Pancreas (tissue), 10 donors: ENCODE measurements around the gene ITGA1. TPM values are rescaled to one million over a fixed set of nuclear protein-coding genes. Genes with fewer than 3 reads are reported as not detected.

Source experiments
- ATAC-seq, 4 donors: fragments of 200-7000 bp; cut with Tn5 transposase; one replicate each; pipeline versions ENCODE4 v1.8.0 to v1.9.1; 2020; ENCODE audit warnings: mild to moderate bottlenecking in 4 of 4, moderate library complexity in 4 of 4
- DNase-seq, 6 donors: peaks; one replicate each; pipeline ENCODE4 v3.0.0-alpha.2; 2020
- FAIRE-seq: peaks from 2 replicates; lab custom pipeline; 2012; peaks lifted over from hg19 to GRCh38; lab: Jason Lieb, UNC
- H3K27ac ChIP-seq, 4 donors: fragments of 200-600 bp; sonication (generic); 1 replicate in 3 of 4; 2 replicates in 1 of 4; pipeline versions ENCODE4 v1.5.0 to v1.8.0; 2020
- H3K27me3 ChIP-seq, 4 donors: fragments of 200-600 bp; one replicate each; pipeline ENCODE4 v1.8.0; 2021
- H3K36me3 ChIP-seq, 3 donors: fragments of 200-600 bp; sonication (generic) in 1 of 3; one replicate each; pipeline versions ENCODE4 v1.5.0 to v1.8.0; 2020 to 2021
- H3K4me1 ChIP-seq, 3 donors: fragments of 200-600 bp; one replicate each; pipeline ENCODE4 v1.8.0; 2021
- H3K4me3 ChIP-seq, 4 donors: fragments of 200-600 bp; sonication (generic) in 2 of 4; one replicate each; pipeline versions ENCODE4 v1.5.0 to v1.8.0; 2020 to 2021
- H3K9me3 ChIP-seq, 4 donors: fragments of 200-600 bp; one replicate each; pipeline ENCODE4 v1.8.0; 2021
- WGBS, 2 donors: extraction: QIAGEN DNeasy Blood & Tissue Kit; methylation state at CpG; one replicate each; pipeline ENCODE4 v1.1.7; 2013; 5-methylcytosine and 5-hydroxymethylcytosine counted together
- intact Hi-C, 3 donors: fragments of 100-400 bp; cut with DNase I; formaldehyde crosslinking; loops; one replicate each; pipeline versions ENCODE4 v1.11.1 to v1.14.2; 2022
- polyA plus RNA-seq, 2 donors: library from polyadenylated mRNA; stranded (reverse); fragments of 200-250 nt; gene quantifications; one replicate each; pipeline ENCODE4 v1.2.3, GENCODE V29; 2013
- total RNA-seq, 6 donors: library from RNA; stranded (reverse); fragmentation: NEBNext Ultra II Directional in 4 of 6; extraction: Animal tissue kit (Norgen Biotek cat#: 25700) in 4 of 6; gene quantifications; one replicate each; pipeline versions ENCODE4 v1.2.1 to v1.2.4, GENCODE V29; 2021 to 2023
- TF ChIP-seq, protein P1 (sequence below), 4 donors: fragments of 200-600 bp; sonication (generic) in 3 of 4; IDR thresholded peaks; one replicate each; pipeline versions ENCODE4 v1.5.0 to v1.8.0; 2021; ENCODE audit warnings: antibody characterized with exemption in 4 of 4
- donor health status: healthy with polysubstance abuse.
- donor health status: DM: no; HTN: no; CAD: no; lungs with moderate emphysema.
- donor health status: DM: no; HTN: no; CAD: no.
- donor health status: control.
- donor health status: control.
- donor health status: Bipolar disorder and iron deficiency.
- donor health status: DM: yes; HTN: yes; CAD: no.
- donor health status: DM: no; HTN: no; CAD: no.
- donor health status: DM: no; HTN: no; CAD: no.
- donor health status: DM: yes; HTN: yes; CAD: no.

ITGA1 gene
- total and polyA plus RNA-seq, 8 donors: 1.9 to 18.3 (median 6.3) TPM

DNA sequence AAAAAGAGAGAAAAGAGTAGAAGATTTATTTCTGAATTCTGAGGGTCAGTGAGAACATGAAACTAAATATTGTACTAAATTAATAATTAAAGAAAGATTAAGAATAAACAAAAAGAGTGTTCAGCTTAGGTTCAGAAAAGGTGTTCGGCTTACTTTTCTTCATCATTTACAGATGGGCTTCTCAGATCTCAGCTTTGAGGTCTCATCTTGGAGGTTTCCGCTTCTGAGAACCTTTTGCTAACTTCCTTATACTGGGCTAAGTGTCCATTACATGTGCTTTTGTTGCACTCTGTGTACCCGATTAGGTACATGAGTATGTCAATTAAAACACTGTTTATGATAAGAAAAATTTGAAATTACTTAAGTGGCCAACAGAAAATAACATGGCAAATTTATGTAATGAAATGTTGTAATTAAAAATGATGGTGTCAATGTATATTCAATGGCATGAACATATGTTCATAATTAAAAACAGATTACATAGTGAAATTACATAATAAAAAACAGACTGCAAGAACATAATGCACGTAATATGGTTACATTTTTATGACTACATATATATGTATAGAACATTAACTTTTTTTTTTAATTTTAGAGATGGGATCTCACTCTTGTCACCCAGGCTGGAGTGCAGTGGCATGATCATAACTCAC is 17.3 kb upstream of the ITGA1 start:
- TF ChIP-seq, protein P1, sequence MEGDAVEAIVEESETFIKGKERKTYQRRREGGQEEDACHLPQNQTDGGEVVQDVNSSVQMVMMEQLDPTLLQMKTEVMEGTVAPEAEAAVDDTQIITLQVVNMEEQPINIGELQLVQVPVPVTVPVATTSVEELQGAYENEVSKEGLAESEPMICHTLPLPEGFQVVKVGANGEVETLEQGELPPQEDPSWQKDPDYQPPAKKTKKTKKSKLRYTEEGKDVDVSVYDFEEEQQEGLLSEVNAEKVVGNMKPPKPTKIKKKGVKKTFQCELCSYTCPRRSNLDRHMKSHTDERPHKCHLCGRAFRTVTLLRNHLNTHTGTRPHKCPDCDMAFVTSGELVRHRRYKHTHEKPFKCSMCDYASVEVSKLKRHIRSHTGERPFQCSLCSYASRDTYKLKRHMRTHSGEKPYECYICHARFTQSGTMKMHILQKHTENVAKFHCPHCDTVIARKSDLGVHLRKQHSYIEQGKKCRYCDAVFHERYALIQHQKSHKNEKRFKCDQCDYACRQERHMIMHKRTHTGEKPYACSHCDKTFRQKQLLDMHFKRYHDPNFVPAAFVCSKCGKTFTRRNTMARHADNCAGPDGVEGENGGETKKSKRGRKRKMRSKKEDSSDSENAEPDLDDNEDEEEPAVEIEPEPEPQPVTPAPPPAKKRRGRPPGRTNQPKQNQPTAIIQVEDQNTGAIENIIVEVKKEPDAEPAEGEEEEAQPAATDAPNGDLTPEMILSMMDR (IDR thresholded peaks at IDR 0.05): no peak
- Histone ChIP-seq H3K36me3 (no peaks in the 10 kb centered on the region), H3K4me3 (no peak overlapping the region), H3K27me3 (no peaks in the 10 kb centered on the region), H3K4me1 (peaks cover 0 to 4% (median 0%) of the 10 kb centered on the region in 3 donors), H3K9me3 (no peaks in the 10 kb centered on the region), H3K27ac (no peak overlapping the region)
- DNase-seq (no peak), ATAC-seq (no peak), FAIRE-seq (no peak)
- WGBS, 2 donors: 89 to 93% methylated on average over 4 of the region's 4 CpGs
- intact Hi-C loops: no loop called here

DNA sequence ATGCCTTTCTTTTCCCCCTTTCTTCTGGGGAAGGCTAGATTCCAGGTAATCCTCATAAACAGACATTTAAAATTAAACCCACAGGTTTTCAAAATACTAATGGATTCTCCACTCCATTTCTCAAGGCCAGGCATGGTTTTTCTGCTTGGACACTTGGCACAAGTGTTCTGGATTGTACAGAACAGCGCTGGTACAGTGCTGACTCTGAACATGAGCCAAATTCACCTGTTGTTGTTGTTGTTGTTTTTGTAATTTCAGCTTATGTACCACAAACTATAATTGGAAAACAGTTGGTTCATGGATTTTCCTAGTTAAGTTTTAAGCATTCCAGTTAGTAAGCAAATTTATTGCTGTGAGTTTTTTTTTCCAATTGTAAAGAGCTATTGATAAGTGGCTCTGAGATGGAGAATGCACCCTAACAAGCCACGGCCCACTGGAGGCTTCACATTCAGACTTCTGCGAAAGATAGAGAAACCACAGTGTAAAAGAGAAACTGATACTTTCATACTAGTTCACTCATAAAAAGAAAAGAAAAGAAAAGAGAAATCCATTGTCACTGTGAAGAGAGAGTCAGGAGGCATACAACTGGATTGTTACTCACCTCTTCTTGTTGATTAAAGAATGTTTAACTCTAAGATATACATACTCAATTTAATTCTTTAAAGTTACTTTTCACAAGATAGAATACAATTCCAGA is 16.2 kb upstream of the ITGA1 start:
- Histone ChIP-seq H3K27me3 (no peaks in the 10 kb centered on the region), H3K9me3 (no peaks in the 10 kb centered on the region), H3K4me3 (no peak overlapping the region), H3K4me1 (peaks cover 0 to 4% (median 0%) of the 10 kb centered on the region in 3 donors), H3K36me3 (no peaks in the 10 kb centered on the region), H3K27ac (no peak overlapping the region)
- WGBS, 2 donors: 76 to 85% methylated on average over 3 of the region's 3 CpGs
- FAIRE-seq (no peak), ATAC-seq (no peak), DNase-seq (no peak)
- intact Hi-C loops: no loop called here
- TF ChIP-seq, protein P1 (IDR thresholded peaks at IDR 0.05): no peak

DNA sequence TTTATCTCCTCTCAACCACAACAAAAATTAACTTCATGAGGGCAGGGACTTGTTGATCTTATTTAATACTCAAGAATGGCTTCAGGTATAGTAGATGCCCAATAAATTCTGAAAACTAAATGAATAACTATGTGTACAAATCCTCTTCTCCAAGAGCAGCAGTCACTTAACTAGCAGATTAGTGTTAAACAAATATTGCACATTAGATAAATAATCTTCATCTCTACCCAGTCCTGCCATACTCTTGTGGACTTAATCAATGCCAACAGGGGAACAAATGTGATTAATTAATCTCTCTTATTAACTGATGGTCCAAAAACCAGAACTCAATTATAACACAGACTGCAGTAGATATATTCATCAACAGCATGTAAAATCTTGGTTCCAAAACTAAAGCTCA is 15.0 kb upstream of the ITGA1 start:
- H3K4me1 ChIP-seq: peaks cover 0 to 4% (median 0%) of the 10 kb centered on the region in 3 donors
- FAIRE-seq (no peak), DNase-seq (no peak), ATAC-seq (no peak)
- H3K27me3 ChIP-seq: no peaks in the 10 kb centered on the region
- H3K27ac ChIP-seq: no peak overlapping the region
- intact Hi-C loops: no loop called here
- no peaks in the 10 kb centered on the region for H3K36me3 ChIP-seq
- H3K4me3 ChIP-seq: no peak overlapping the region
- H3K9me3 ChIP-seq: no peaks in the 10 kb centered on the region
- TF ChIP-seq, protein P1 (IDR thresholded peaks at IDR 0.05): no peak

DNA sequence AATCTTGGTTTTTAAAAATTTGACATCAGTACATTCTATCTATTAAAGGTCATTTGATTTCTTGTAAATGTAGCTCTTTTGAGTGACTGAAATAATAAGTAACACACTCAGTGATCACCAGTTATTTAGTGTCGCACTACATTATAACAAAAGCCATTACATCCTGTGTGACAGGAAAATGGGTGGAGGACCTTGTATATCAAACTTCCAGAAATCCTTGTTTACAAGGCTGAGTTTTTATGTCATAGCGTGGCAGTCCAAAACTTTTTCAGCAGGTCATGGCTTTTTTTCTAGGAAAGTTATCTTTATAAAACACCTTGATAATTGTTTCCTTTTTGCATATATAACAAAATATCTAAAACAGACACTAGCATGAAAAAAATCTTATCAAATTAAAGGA is 14.4 kb upstream of the ITGA1 start:
- ATAC-seq: no peak
- H3K36me3 ChIP-seq: no peaks in the 10 kb centered on the region
- FAIRE-seq: no peak
- no peaks in the 10 kb centered on the region for H3K9me3 ChIP-seq
- 81 to 91% methylated on average over 2 of the region's 2 CpGs for WGBS, 2 donors
- no peaks in the 10 kb centered on the region for H3K27me3 ChIP-seq
- H3K4me1 ChIP-seq: peaks cover 0 to 4% (median 0%) of the 10 kb centered on the region in 3 donors
- intact Hi-C loops: no loop called here
- DNase-seq: no peak
- H3K27ac ChIP-seq: no peak overlapping the region
- TF ChIP-seq, protein P1 (IDR thresholded peaks at IDR 0.05): no peak
- no peak overlapping the region for H3K4me3 ChIP-seq

DNA sequence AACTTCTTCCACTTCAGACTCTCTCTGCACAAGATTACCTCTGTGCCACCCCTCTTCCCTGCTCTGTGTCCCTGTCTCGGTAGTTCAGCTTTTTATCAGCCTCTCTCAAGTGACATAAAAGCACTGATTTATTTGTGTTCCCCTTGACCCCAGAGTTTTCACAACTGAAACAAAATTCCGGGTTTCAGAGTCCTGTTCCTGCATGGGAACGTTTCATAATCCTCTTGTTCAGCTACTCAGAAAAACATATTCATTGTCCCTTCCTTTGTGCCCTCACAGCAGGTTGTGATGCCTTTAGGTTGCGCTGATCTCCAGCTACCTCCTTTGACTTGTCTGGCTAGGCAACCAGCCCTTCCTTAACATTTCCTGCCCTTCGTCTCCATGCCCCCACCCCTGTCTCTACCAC is 13.7 kb upstream of the ITGA1 start:
- H3K9me3 ChIP-seq: no peaks in the 10 kb centered on the region
- H3K36me3 ChIP-seq: no peaks in the 10 kb centered on the region
- DNase-seq: no peak
- peaks cover 0 to 4% (median 0%) of the 10 kb centered on the region in 3 donors for H3K4me1 ChIP-seq
- intact Hi-C loops: no loop called here
- no peak for ATAC-seq
- no peak overlapping the region for H3K4me3 ChIP-seq
- no peaks in the 10 kb centered on the region for H3K27me3 ChIP-seq
- no peak for FAIRE-seq
- WGBS, 2 donors: 35 to 42% methylated on average over 5 of the region's 5 CpGs
- TF ChIP-seq, protein P1 (IDR thresholded peaks at IDR 0.05): no peak
- no peak overlapping the region for H3K27ac ChIP-seq
